WTC11 (cell line): ENCODE data around the gene DPH1. TPM values are rescaled to one million over a fixed set of nuclear protein-coding genes. Genes with fewer than 3 reads are reported as not detected.

Experiments used
- ATAC-seq: fragments of 200-7000 bp; cut with Tn5 transposase; 2 replicates; pipeline ENCODE4 v1.10.0; 2021; ENCODE audit warnings: mild to moderate bottlenecking, moderate library complexity
- CTCF ChIA-PET: fragments of 300-600 bp; sonication (Branson Sonifier 250); formaldehyde crosslinking; loops from one replicate; lab custom pipeline; 2021; ENCODE audit warnings: antibody characterized with exemption; lab: Charles Lee
- POLR2A ChIA-PET: fragments of 350-600 bp; sonication (Branson Sonifier 250); formaldehyde crosslinking; loops from one replicate; lab custom pipeline; 2021; ENCODE audit warnings: antibody characterized with exemption; lab: Charles Lee
- DNase-seq: peaks from one replicate; pipeline ENCODE4 v3.0.0; 2021; ENCODE audit warnings: low spot score
- H3K27ac Mint-ChIP-seq: 2 replicates; pipeline ENCODE4 v1.8.0; 2021; ENCODE audit warnings: mixed read lengths
- H3K27me3 Mint-ChIP-seq: 2 replicates; pipeline ENCODE4 v1.8.0; 2021; ENCODE audit warnings: low read depth, mild to moderate bottlenecking, moderate library complexity, mixed read lengths
- H3K36me3 Mint-ChIP-seq: 2 replicates; pipeline ENCODE4 v1.8.0; 2021; ENCODE audit warnings: mixed read lengths
- H3K4me1 Mint-ChIP-seq: 2 replicates; pipeline ENCODE4 v1.8.0; 2022; ENCODE audit warnings: mixed read lengths
- H3K4me3 Mint-ChIP-seq: 2 replicates; pipeline ENCODE4 v1.8.0; 2021; ENCODE audit warnings: mild to moderate bottlenecking, moderate library complexity, mixed read lengths
- H3K9me3 Mint-ChIP-seq: 2 replicates; pipeline ENCODE4 v1.8.0; 2021; ENCODE audit warnings: mixed read lengths
- AR ChIP-seq: fragments of 250-450 bp; sonication (Bioruptor Pico); IDR thresholded peaks from 2 replicates; pipeline ENCODE4 v1.9.0; 2021; ENCODE audit warnings: mild to moderate bottlenecking
- ARID4B ChIP-seq: sonication (generic); formaldehyde crosslinking; IDR thresholded peaks from 2 replicates; pipeline ENCODE4 v1.8.0; 2023; ENCODE audit warnings: missing genetic modification reagents, mild to moderate bottlenecking, borderline replicate concordance
- E2F1 ChIP-seq: sonication (generic); formaldehyde crosslinking; IDR thresholded peaks from 2 replicates; pipeline ENCODE4 v1.8.0; 2022; ENCODE audit warnings: mild to moderate bottlenecking, missing genetic modification reagents
- ELF4 ChIP-seq: sonication (generic); formaldehyde crosslinking; IDR thresholded peaks from 2 replicates; pipeline ENCODE4 v1.8.1; 2022; ENCODE audit warnings: low read depth, mild to moderate bottlenecking, moderate library complexity, missing genetic modification reagents
- EMX1 ChIP-seq: fragments of 250-450 bp; sonication (Bioruptor Pico); IDR thresholded peaks from 2 replicates; pipeline ENCODE4 v1.8.0; 2021; ENCODE audit warnings: mild to moderate bottlenecking
- FOXP1 ChIP-seq: sonication (generic); formaldehyde crosslinking; IDR thresholded peaks from 2 replicates; pipeline ENCODE4 v1.8.0; 2022; ENCODE audit warnings: missing genetic modification reagents, mild to moderate bottlenecking, moderate library complexity, borderline replicate concordance
- HMGXB4 ChIP-seq: sonication (generic); formaldehyde crosslinking; IDR thresholded peaks from 2 replicates; pipeline ENCODE4 v1.8.1; 2023; ENCODE audit warnings: mild to moderate bottlenecking, moderate library complexity, missing genetic modification reagents
- IRF2 ChIP-seq: sonication (generic); formaldehyde crosslinking; IDR thresholded peaks from 2 replicates; pipeline ENCODE4 v1.8.0; 2022; ENCODE audit warnings: low read depth, missing genetic modification reagents, borderline replicate concordance
- KAT7 ChIP-seq: sonication (generic); formaldehyde crosslinking; IDR thresholded peaks from 2 replicates; pipeline ENCODE4 v1.8.1; 2023; ENCODE audit warnings: missing genetic modification reagents, mild to moderate bottlenecking, borderline replicate concordance
- TEAD1 ChIP-seq: sonication (generic); formaldehyde crosslinking; IDR thresholded peaks from 2 replicates; pipeline ENCODE4 v1.8.0; 2022; ENCODE audit warnings: mild to moderate bottlenecking, missing genetic modification reagents
- TEAD4 ChIP-seq: sonication (generic); formaldehyde crosslinking; IDR thresholded peaks from 2 replicates; pipeline ENCODE4 v1.8.0; 2022; ENCODE audit warnings: mild to moderate bottlenecking, missing genetic modification reagents
- USF2 ChIP-seq: sonication (generic); formaldehyde crosslinking; IDR thresholded peaks from 2 replicates; pipeline ENCODE4 v1.8.1; 2023; ENCODE audit warnings: mild to moderate bottlenecking, missing genetic modification reagents, moderate library complexity
- ZNF263 ChIP-seq: sonication (generic); formaldehyde crosslinking; IDR thresholded peaks from 2 replicates; pipeline ENCODE4 v1.8.1; 2022; ENCODE audit warnings: low read depth, mild to moderate bottlenecking, moderate library complexity, missing genetic modification reagents
- ZNF281 ChIP-seq: sonication (generic); formaldehyde crosslinking; IDR thresholded peaks from 2 replicates; pipeline ENCODE4 v1.8.0; 2023; ENCODE audit warnings: mild to moderate bottlenecking, missing genetic modification reagents
- ZSCAN18 ChIP-seq: fragments of 250-450 bp; sonication (Bioruptor Pico); IDR thresholded peaks from 2 replicates; pipeline ENCODE4 v2.1.2; 2022; ENCODE audit warnings: mild to moderate bottlenecking, moderate library complexity
- total RNA-seq: library from RNA; stranded (reverse); gene quantifications from 3 replicates; pipeline ENCODE4 v1.2.3, GENCODE V29; 2021

DPH1 gene
- total RNA-seq, 1 experiment from 2014 or later: 43.2 TPM

GRCh38 chr17:2033153-2033552, 3.2 kb downstream of the DPH1 start (continued):
- no peak for TF ChIP-seq ARID4B (CRISPR knock-in tag)
- no peak for TF ChIP-seq FOXP1 (CRISPR knock-in tag)
- TF ChIP-seq HMGXB4 (CRISPR knock-in tag): no peak

GRCh38 chr17:2034157-2034556, 4.2 kb downstream of the DPH1 start:
- no peak overlapping the region for H3K27ac Mint-ChIP-seq
- no peaks in the 10 kb centered on the region for H3K36me3 Mint-ChIP-seq
- TF ChIP-seq ZSCAN18 (CRISPR knock-in tag) (no peak), ZNF263 (CRISPR knock-in tag) (no peak), TEAD4 (no peak), USF2 (CRISPR knock-in tag) (no peak), E2F1 (no peak), KAT7 (no peak)
- ChIA-PET CTCF (no interaction called here), POLR2A (interaction anchor here (0.6 kb wide), 1 partner anchor 1061 kb away, joined by 3 read pairs; no protein-coding TSS in a partner anchor)
- H3K9me3 Mint-ChIP-seq: no peaks in the 10 kb centered on the region
- ATAC-seq: no peak
- H3K27me3 Mint-ChIP-seq: peaks cover 7% of the 10 kb centered on the region
- H3K4me3 Mint-ChIP-seq: no peak overlapping the region
- peaks cover 4% of the 10 kb centered on the region for H3K4me1 Mint-ChIP-seq
- no peak for DNase-seq

GRCh38 chr17:2034806-2035540, 5.0 kb downstream of the DPH1 start:
- peaks cover 4% of the 10 kb centered on the region for H3K4me1 Mint-ChIP-seq
- ATAC-seq: no peak
- no peaks in the 10 kb centered on the region for H3K9me3 Mint-ChIP-seq
- CTCF ChIA-PET: interaction anchor here (0.6 kb wide), 1 partner anchor 23 kb away, joined by 4 read pairs; no protein-coding TSS in a partner anchor
- H3K36me3 Mint-ChIP-seq: no peaks in the 10 kb centered on the region
- no peaks in the 10 kb centered on the region for H3K27me3 Mint-ChIP-seq
- POLR2A ChIA-PET: interaction anchor here (0.6 kb wide), 1 partner anchor 1062 kb away, joined by 3 read pairs; no protein-coding TSS in a partner anchor
- H3K4me3 Mint-ChIP-seq: no peak overlapping the region
- no peak for DNase-seq
- H3K27ac Mint-ChIP-seq: no peak overlapping the region
- TF ChIP-seq AR (no peak), EMX1 (CRISPR knock-in tag) (no peak), ZNF281 (CRISPR knock-in tag) (no peak), IRF2 (CRISPR knock-in tag) (no peak), ELF4 (no peak), TEAD1 (CRISPR knock-in tag) (no peak)
